Measurements from ENCODE around the gene TNFRSF21. TPM values are rescaled to one million over a fixed set of nuclear protein-coding genes. Genes with fewer than 3 reads are reported as not detected.

TNFRSF21 gene
- total and polyA plus RNA-seq, 10 of the 15 experiments (the other 5 are each of a cell fraction or from before 2014, with no cell fraction given), result 0.09 to 1.0 (median 0.27) TPM

DNA sequence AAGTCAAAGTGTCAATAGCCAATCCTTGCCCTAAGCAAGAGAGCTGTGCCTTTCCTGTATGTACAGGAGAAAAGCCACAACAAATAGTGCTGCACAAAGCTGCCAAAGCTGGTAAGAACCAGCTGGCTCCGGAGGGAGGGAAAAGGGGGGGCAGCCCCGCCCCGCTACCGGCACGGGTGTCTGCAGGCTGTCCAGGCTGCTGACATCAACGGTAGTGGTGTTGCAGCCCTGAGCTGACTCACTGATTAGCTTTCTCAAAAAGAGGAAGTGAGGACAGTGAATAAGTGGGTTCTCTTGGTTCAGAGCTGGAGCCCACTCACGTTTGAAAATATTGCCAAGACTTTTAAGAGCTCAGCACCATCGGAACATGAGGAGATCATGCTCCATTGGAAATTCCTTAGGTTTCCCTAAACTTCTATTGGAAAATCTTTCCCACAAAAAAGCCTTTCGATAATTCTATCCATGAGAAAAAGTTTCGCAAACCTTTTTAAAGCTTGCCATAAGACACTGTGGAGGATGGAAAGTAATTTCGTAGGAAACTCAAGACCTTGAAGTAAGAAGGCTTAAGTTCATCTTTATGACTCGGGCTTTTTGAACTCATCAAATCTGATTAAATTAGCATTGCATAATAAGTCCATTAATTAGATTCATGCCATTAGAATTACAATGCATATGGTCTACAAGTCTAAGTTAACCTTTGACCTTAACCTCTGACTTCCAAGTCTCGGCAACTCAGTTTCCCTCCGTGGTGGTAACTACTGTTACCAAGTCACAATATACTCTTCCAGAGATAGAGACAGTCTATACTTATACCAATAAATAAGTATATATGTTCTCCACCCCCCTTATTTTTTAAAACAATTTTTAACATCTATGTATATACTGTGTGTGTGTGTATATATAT is 67.0 kb downstream of the TNFRSF21 start (continued):
- TF ChIP-seq, protein P1, sequence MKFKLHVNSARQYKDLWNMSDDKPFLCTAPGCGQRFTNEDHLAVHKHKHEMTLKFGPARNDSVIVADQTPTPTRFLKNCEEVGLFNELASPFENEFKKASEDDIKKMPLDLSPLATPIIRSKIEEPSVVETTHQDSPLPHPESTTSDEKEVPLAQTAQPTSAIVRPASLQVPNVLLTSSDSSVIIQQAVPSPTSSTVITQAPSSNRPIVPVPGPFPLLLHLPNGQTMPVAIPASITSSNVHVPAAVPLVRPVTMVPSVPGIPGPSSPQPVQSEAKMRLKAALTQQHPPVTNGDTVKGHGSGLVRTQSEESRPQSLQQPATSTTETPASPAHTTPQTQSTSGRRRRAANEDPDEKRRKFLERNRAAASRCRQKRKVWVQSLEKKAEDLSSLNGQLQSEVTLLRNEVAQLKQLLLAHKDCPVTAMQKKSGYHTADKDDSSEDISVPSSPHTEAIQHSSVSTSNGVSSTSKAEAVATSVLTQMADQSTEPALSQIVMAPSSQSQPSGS (IDR thresholded peaks at IDR 0.05; ENCODE audit: low read length), result peak; percentile 85
- TF ChIP-seq SUPT20H (IDR thresholded peaks at IDR 0.05; ENCODE audit: borderline replicate concordance, control insufficient read depth, low read depth, low read length) (no peak), RAD21 (IDR thresholded peaks at IDR 0.05; ENCODE audit: insufficient read depth, low read depth, low read length) (no peak), RELB (IDR thresholded peaks at IDR 0.05; ENCODE audit: low read depth) (peak; percentile 64; the same call in 1 of the 2 replicates), SIX5 (IDR thresholded peaks at IDR 0.05; ENCODE audit: low read depth, low read length, severe bottlenecking) (no peak), ASH2L (IDR thresholded peaks at IDR 0.05; ENCODE audit: borderline replicate concordance, low read depth) (no peak; the same call in 1 of the 2 replicates), ELK1 (IDR thresholded peaks at IDR 0.05; ENCODE audit: low read depth, low read length) (no peak), EZH2 (IDR thresholded peaks at IDR 0.05; ENCODE audit: borderline replicate concordance, control insufficient read depth, low read depth, low read length) (no peak), LARP7 (IDR thresholded peaks at IDR 0.05) (no peak), FOS (IDR thresholded peaks at IDR 0.05; ENCODE audit: borderline replicate concordance, extremely low read depth, insufficient read length) (no peak), IRF3 (IDR thresholded peaks at IDR 0.05) (no peak), BRCA1 (IDR thresholded peaks at IDR 0.05; ENCODE audit: low read depth, low read length) (no peak), CHD1 (IDR thresholded peaks at IDR 0.05; ENCODE audit: low read depth, low read length) (no peak), JUNB (IDR thresholded peaks at IDR 0.05) (peak; percentile 70), CREM (IDR thresholded peaks at IDR 0.05; ENCODE audit: low read depth) (peak; percentile 78), KDM1A (IDR thresholded peaks at IDR 0.05; ENCODE audit: borderline replicate concordance) (no peak), PBX3 (IDR thresholded peaks at IDR 0.05; ENCODE audit: insufficient replicate concordance, low read depth, low read length) (peak; percentile 75), CHD4 (IDR thresholded peaks at IDR 0.05) (no peak)
